HG03565 (cell line): Measurements from ENCODE around the gene LIPH.

Experiments
- ATAC-seq: cut with Tn5 transposase; IDR thresholded peaks from one replicate; pipeline ENCODE4 v1.9.1; 2021; ENCODE audit warnings: mild to moderate bottlenecking, moderate library complexity; ENCODE audit not compliant: unreplicated experiment

Gene LIPH

GRCh38 chr3:185540695-185541094 is 11.7 kb downstream of the LIPH start:
- ATAC-seq = no peak

GRCh38 chr3:185539934-185540333 is 12.5 kb downstream of the LIPH start:
- no peak for ATAC-seq

- ATAC-seq = peak; percentile 97
Observed at GRCh38 chr3:185537369-185537970, 14.9 kb downstream of the LIPH start.

- no peak for ATAC-seq
Observed at GRCh38 chr3:185534511-185534910, 17.9 kb downstream of the LIPH start.

DNA sequence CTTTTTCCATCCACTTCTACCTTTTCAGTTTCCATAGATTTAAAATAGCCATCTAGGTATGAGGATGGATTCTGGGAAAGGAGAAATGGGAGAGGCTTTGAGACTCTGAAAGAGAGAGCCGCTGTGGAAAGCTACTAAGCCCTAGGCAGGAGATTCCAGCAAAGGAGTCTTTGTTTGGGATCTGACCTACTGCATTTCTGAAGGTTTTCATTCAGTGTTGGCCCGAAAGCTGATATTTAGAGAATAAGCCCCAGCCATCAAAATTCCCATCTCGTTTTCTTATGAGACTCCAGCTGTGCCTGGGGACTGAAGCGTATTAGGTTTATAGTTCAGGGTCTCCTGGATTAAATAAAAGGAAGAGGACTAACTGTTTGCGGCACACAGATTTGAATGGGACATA is 19.5 kb downstream of the LIPH start:
- ATAC-seq = no peak

GRCh38 chr3:185530856-185531255 is 21.5 kb downstream of the LIPH start:
- no peak for ATAC-seq

DNA sequence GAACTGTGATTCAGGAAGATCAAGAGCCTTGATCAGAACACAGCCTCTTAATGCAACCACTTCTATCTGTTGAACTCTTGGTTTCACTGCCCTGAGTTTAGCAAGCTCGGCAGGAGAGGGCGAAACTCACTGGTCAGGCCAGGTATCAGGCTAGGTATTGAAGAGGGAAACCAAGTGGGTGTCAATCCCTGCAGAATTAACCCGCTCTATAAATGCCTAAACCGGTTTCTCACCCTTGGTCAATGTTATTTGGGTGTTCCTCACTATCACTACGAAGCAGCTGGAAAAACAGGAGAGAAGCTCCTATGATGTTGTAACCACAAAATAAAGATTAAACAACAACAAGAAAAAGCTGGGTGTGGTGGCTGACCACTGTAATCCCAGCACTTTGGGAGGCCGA is 23.9 kb downstream of the LIPH start:
- ATAC-seq = no peak

GRCh38 chr3:185527364-185527763 is 25.0 kb downstream of the LIPH start:
- ATAC-seq = no peak

- no peak for ATAC-seq
Observed at GRCh38 chr3:185526349-185526951, 25.9 kb downstream of the LIPH start.

GRCh38 chr3:185521349-185522138 is 30.8 kb downstream of the LIPH start:
- no peak for ATAC-seq

- no peak for ATAC-seq
Observed at GRCh38 chr3:185519021-185519420, 33.4 kb downstream of the LIPH start.

GRCh38 chr3:185517387-185518130 is 34.8 kb downstream of the LIPH start:
- no peak for ATAC-seq

- no peak for ATAC-seq
Observed at GRCh38 chr3:185511711-185512110, 40.7 kb downstream of the LIPH start.

- no peak for ATAC-seq
Observed at GRCh38 chr3:185508335-185508991, 43.9 kb downstream of the LIPH start.

DNA sequence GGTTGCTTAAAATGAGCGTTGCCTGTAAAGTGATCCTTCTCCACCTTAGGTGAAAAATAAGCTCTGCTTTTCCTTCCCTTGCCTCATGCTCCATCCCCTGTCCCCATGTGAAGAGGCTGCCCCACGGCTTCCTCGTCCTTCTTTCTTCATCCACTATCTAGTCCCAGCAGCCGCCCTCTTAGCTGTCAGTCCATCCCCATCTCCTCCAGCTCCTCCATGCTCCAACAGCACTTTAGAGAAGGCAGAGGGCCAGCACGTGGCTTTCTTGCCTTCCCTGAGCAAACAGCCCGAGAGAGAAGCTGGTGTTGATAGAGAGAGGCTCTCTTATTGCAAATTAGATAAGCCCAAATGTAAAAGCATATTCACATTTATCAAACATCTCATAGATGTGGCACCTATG is 44.5 kb downstream of the LIPH start:
- no peak for ATAC-seq

GRCh38 chr3:185504636-185505035 is 47.8 kb downstream of the LIPH start:
- no peak for ATAC-seq

GRCh38 chr3:185503521-185503920 is 48.9 kb downstream of the LIPH start:
- no peak for ATAC-seq

DNA sequence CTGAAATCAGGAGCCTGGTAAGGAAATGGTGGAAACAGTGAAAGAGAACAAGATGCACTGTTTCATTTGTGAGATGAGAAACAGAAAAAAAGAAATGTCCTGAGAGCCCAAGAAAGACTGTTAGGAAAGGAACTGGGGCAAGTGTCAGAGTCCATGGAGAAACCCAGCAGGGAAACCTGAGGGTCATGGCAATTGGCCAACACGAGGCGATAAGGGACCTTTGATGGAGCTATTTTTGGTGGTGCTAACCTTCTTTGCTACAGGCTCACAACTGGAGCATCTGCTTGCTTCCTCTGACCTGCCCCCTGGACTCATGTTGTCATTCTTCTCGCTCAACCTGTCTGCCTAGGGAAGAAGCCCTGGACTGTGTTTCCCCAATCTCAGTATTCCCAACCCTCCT is 49.4 kb downstream of the LIPH start:
- no peak for ATAC-seq

DNA sequence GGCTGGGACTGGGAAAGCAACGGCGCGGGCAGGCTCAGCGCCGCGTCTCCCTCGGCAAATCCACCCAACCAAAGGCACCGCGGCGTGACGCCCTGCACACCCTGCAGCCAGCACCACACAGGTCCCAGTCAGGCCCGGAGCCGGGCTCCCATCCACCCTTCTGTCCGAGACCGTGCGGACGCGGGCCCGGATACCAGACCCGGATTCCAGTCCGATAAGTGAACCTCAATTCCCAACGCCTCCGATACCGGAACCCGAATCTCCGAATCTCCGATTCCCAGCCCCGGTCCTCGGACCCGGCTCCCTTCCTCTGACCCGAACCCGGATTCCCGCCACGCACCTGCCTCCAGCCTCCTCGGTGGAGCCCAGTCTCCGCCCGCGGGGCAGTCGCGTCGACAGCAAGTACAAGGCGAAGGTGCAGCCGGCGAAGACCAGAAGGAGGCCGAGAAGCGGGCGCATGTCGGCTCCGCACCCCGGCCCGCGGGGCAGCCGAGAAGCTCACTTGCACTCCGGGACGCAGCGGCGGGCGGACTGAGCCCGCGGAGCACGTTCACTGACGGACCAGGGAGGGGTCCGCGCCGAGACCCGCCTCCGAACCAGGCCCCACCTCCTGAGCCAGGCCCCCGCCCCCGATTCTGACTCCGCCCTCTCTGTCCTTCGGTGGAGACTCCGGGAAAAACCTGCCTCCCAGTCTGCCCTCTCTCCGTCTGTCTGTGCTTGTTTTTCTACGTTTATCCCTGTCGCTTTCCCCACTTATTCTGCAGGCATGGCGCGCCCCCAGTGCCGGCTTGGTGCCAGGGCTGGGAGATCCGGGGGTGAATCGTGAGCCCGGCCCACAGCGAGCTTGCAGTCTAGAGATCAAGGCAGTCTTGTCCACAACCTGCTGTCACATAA is 53.6 kb downstream of the LIPH start, which contains the start of gene TMEM41A:
Gene TMEM41A, minus strand, starts transcription at position 533 of the 894 bp plus-strand sequence. Its CDS starts 74 bp downstream, at position 459.
- peak; percentile 92 for ATAC-seq

GRCh38 chr3:185490241-185490640 is 62.1 kb downstream of the LIPH start:
- ATAC-seq = no peak
